ENCODE measurements around the gene RAPGEF4.

RAPGEF4 gene

DNA sequence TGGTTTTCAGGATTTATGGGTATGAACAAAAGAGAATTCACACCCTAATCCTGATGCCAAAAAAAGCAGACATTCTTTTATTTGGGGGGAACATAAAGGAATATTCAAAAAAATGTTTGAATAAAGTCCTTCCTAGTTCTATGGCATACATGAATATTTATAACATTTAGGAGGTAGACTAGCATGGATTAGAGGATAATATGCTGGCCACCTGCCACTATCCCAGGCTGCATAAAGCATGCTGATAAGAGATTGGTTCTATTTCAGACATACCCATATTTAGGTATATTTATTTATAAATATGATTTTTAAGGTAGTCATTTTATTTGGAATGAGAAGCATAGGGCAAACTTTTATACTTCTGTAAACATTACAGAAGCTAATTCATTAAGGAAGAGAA lies 305.1 kb downstream of the RAPGEF4 start:
- CTCF ChIA-PET: interaction anchor here (1.3 kb wide), 1 partner anchor 14 kb away, joined by 3 read pairs; no protein-coding TSS in a partner anchor
- TF ChIP-seq, protein P1, sequence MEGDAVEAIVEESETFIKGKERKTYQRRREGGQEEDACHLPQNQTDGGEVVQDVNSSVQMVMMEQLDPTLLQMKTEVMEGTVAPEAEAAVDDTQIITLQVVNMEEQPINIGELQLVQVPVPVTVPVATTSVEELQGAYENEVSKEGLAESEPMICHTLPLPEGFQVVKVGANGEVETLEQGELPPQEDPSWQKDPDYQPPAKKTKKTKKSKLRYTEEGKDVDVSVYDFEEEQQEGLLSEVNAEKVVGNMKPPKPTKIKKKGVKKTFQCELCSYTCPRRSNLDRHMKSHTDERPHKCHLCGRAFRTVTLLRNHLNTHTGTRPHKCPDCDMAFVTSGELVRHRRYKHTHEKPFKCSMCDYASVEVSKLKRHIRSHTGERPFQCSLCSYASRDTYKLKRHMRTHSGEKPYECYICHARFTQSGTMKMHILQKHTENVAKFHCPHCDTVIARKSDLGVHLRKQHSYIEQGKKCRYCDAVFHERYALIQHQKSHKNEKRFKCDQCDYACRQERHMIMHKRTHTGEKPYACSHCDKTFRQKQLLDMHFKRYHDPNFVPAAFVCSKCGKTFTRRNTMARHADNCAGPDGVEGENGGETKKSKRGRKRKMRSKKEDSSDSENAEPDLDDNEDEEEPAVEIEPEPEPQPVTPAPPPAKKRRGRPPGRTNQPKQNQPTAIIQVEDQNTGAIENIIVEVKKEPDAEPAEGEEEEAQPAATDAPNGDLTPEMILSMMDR (IDR thresholded peaks at IDR 0.05; ENCODE audit: insufficient read depth, low read length, missing control alignments): no peak
- no peak overlapping the region for H3K4me3 ChIP-seq (ENCODE audit: low read depth, low read length)
- POLR2A ChIA-PET: no interaction called here
- no peak for DNase-seq (ENCODE audit: low read depth, low spot score)

DNA sequence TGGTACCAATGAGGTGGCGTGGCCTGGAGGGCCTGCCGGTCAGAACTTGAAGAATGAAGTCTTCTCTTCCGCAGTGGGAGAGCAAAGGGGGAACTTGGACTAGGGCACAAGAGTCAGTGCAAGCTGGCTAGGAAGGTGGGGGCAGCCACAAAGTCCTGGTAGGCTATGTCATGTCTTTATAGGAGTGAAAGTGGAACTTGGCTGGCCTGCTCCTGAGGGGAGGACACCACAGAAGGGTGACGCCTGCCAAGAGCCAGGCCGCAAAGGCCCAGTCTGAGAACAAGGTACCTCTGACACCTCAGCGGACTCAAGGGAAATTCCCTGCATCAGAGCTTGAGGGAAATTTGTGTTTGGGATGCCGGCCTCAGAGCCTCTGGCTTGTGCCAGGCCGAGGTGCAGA lies 307.8 kb downstream of the RAPGEF4 start:
- no peak for DNase-seq (ENCODE audit: low read depth, low spot score)
- TF ChIP-seq, protein P1 (IDR thresholded peaks at IDR 0.05; ENCODE audit: insufficient read depth, low read length, missing control alignments): no peak
- ChIA-PET CTCF (interaction anchor here (1.0 to 7.4 kb wide), 3 partner anchors 10 to 112 kb away, joined by 3 to 74 read pairs (median 6); no protein-coding TSS in a partner anchor), POLR2A (no interaction called here)
- H3K4me3 ChIP-seq (ENCODE audit: low read depth, low read length): no peak overlapping the region

DNA sequence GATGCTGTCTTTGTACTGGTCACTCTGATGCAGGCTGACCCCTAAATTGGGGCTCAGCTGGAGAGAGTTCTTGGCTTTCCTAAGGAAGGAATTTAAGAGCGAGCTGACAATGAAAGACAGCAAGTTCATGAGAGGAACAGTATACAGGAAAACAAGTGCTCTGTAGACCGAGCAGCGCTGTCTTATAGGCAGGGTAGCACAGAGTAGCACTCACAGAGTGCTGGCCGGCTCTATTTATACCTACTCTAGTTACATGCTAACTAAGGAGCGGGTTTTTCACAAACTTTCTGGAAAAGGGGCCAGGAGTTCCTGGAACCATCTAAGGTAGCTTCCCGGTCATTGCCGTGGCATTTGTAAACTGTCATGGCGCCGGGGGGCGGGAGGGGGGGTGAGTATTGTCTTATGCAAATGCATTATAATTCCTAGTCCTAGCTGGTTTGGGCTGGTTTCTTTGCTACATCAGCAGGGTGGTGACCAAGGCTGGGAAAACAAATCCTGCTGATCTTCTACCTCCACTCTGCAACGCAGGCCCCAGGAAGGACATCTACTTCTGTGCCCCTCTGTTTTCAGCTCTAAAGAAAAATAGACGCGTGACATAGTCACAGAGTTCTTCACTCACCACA lies 308.4 kb downstream of the RAPGEF4 start:
- ChIA-PET CTCF (interaction anchor here (1.0 to 7.4 kb wide), 4 partner anchors 10 to 167 kb away, joined by 3 to 74 read pairs (median 7); no protein-coding TSS in a partner anchor), POLR2A (no interaction called here)
- TF ChIP-seq, protein P1 (IDR thresholded peaks at IDR 0.05; ENCODE audit: insufficient read depth, low read length, missing control alignments): no peak
- DNase-seq (ENCODE audit: low read depth, low spot score): no peak
- no peak overlapping the region for H3K4me3 ChIP-seq (ENCODE audit: low read depth, low read length)

DNA sequence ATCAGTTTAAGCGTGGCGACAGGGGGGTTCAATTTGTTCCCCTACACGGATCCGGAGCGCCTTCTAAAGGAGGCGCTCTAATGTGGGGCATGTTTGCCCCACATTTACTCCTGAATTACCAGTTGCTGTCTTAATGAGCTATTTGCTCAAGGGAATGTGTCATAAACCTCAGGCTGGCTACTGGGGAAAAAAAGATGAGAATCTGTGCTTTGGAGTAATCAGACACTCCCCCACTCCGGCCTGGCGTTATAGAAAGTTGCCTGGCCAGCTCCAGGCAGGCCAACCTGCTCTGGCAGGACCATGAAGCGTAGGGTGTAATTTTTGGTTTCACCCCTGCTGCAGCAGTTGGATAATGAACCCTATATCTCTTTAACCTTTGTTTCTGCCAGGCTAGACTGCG lies 309.0 kb downstream of the RAPGEF4 start:
- no peak overlapping the region for H3K4me3 ChIP-seq (ENCODE audit: low read depth, low read length)
- ChIA-PET CTCF (interaction anchor here (1.0 to 7.4 kb wide), 7 partner anchors 11 to 171 kb away, joined by 3 to 74 read pairs (median 6); no protein-coding TSS in a partner anchor), POLR2A (no interaction called here)
- TF ChIP-seq, protein P1 (IDR thresholded peaks at IDR 0.05; ENCODE audit: insufficient read depth, low read length, missing control alignments): no peak
- DNase-seq (ENCODE audit: low read depth, low spot score): no peak

DNA sequence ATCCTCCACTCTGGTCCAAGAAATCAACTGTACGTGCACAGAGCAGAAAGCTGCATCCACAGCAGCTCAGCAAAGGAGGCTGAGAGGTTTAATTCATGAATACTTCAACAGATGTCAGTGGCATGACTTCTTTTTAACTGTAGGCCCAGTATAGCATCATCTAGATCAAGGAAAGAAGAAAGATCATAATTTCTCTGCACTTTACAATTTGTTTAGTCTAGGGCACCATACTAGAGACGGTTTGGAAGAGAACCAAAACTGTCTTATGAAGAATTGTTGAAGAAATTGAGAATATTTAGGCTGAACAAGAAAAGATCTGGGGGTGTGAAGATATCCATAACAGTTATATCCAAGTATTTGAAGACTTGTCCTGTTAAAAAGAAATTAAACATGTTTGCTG lies 309.5 kb downstream of the RAPGEF4 start:
- POLR2A ChIA-PET: no interaction called here
- TF ChIP-seq, protein P1 (IDR thresholded peaks at IDR 0.05; ENCODE audit: insufficient read depth, low read length, missing control alignments): no peak
- DNase-seq (ENCODE audit: low read depth, low spot score): no peak
- H3K4me3 ChIP-seq (ENCODE audit: low read depth, low read length): no peak overlapping the region
- CTCF ChIA-PET: interaction anchor here (1.0 to 7.4 kb wide), 5 partner anchors 13 to 171 kb away, joined by 3 to 74 read pairs (median 8); no protein-coding TSS in a partner anchor

DNA sequence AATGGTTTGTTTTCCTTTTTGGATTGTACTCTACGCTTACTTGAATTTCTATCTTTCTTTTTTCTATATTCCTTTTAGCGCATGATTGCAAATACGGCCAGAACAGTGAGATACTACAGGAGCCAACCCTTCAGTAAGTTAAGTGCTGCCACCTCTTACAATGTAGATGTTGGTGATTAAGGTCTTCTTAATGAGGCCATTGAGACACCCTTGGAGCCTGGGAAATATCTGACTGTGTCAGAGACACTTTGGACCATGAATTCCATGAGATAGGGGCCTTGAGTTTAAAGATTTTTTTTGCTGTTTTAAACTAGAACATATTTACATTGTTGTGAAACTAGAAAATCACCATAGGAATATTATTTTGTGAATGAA lies 312.9 kb downstream of the RAPGEF4 start:
- POLR2A ChIA-PET: interaction anchor here (1.0 kb wide), 1 partner anchor 32 kb away, joined by 3 read pairs; no protein-coding TSS in a partner anchor
- TF ChIP-seq, protein P1 (IDR thresholded peaks at IDR 0.05; ENCODE audit: insufficient read depth, low read length, missing control alignments): no peak
- CTCF ChIA-PET: interaction anchor here (1.2 to 7.4 kb wide), 3 partner anchors 20 to 162 kb away, joined by 3 to 74 read pairs (median 14); no protein-coding TSS in a partner anchor
- DNase-seq (ENCODE audit: low read depth, low spot score): no peak
- H3K4me3 ChIP-seq (ENCODE audit: low read depth, low read length): no peak overlapping the region
